Ishikawa (cell line): ENCODE measurements around the gene GLRX5.

Source experiments
- CEBPB ChIP-seq: IDR thresholded peaks from 2 replicates; pipeline ENCODE4 v1.6.1; 2012
- CREB1 ChIP-seq: IDR thresholded peaks from 2 replicates; pipeline ENCODE4 v1.6.1; 2012; ENCODE audit warnings: low read depth
- EGR1 ChIP-seq: IDR thresholded peaks from 2 replicates; pipeline ENCODE4 v1.6.1; 2012
- EP300 ChIP-seq: IDR thresholded peaks from 2 replicates; pipeline ENCODE4 v1.6.1; 2012; ENCODE audit warnings: borderline replicate concordance
- FOXM1 ChIP-seq: IDR thresholded peaks from 2 replicates; pipeline ENCODE4 v1.6.1; 2012; ENCODE audit warnings: low read depth, borderline replicate concordance
- NFIC ChIP-seq: IDR thresholded peaks from 2 replicates; pipeline ENCODE4 v1.6.1; 2012
- RAD21 ChIP-seq: IDR thresholded peaks from 2 replicates; pipeline ENCODE4 v1.6.1; 2012; ENCODE audit warnings: low read depth
- REST ChIP-seq: IDR thresholded peaks from 2 replicates; pipeline ENCODE4 v1.6.1; 2012; ENCODE audit warnings: low read depth, mild to moderate bottlenecking
- TAF1 ChIP-seq: IDR thresholded peaks from 2 replicates; pipeline ENCODE4 v1.6.1; 2012; ENCODE audit warnings: low read depth, mild to moderate bottlenecking
- TCF12 ChIP-seq: IDR thresholded peaks from 2 replicates; pipeline ENCODE4 v1.6.1; 2012; ENCODE audit warnings: low read depth
- TEAD4 ChIP-seq: IDR thresholded peaks from 2 replicates; pipeline ENCODE4 v1.6.1; 2012
- YY1 ChIP-seq: IDR thresholded peaks from 2 replicates; pipeline ENCODE4 v1.6.1; 2012; ENCODE audit warnings: low read depth
- ZBTB7A ChIP-seq: IDR thresholded peaks from 2 replicates; pipeline ENCODE4 v1.6.1; 2012; ENCODE audit warnings: low read depth
- TF ChIP-seq, protein P1 (sequence below): IDR thresholded peaks from 2 replicates; pipeline ENCODE4 v1.6.1; 2012
- TF ChIP-seq, protein P2 (sequence below): IDR thresholded peaks from 2 replicates; pipeline ENCODE4 v1.6.1; 2012

GLRX5 gene

DNA sequence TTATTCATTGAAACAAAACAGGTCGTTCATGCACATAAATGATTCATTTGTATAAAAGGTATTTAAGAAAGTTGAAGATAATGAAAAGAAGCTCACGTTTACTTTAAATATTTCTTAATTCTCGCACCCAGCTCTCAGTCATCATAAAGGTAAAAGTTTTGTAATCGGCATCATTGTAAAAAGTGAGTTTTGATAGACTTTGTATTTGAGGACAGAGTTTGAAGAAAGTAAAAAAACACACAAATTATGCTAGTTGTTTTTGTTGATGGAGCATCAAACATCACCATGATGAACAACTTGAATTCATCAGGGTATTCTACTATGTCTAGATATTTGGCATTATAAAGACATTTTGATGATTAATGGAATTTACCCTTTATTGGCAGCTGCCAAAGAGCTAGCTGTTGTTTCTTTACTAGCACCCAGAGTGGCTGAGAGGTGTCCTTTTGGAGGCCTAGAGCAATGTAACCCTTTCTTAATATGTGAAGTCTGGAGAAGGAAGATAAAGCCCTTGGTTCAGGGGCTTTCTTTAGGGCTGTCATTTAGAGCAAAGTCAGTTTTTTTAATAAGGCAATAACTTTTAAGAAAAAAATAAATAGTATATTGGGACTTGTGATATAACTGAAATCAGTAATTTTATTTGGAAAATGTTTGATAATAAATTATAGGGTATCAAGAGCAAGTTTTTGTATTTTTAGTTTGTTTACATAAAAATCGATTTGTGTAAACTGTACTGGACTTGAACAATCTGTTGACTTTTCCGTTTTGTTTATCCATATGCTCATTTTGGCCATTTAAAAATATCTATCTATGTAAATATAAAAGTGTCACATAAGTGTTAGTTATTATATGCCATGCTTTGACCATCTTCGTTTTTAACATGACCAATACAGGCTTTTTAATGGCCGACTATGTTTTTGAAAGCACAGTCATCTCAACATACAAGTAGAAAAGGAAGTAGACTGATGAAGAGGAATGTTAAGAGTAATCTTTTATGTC lies 7.4 kb downstream of the GLRX5 start:
- TF ChIP-seq, protein P1, sequence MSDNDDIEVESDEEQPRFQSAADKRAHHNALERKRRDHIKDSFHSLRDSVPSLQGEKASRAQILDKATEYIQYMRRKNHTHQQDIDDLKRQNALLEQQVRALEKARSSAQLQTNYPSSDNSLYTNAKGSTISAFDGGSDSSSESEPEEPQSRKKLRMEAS = no peak
- TF ChIP-seq, protein P2, sequence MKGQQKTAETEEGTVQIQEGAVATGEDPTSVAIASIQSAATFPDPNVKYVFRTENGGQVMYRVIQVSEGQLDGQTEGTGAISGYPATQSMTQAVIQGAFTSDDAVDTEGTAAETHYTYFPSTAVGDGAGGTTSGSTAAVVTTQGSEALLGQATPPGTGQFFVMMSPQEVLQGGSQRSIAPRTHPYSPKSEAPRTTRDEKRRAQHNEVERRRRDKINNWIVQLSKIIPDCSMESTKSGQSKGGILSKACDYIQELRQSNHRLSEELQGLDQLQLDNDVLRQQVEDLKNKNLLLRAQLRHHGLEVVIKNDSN = no peak
- TF ChIP-seq REST (no peak), CREB1 (no peak), NFIC (no peak), TAF1 (no peak), EP300 (no peak), EGR1 (no peak)

DNA sequence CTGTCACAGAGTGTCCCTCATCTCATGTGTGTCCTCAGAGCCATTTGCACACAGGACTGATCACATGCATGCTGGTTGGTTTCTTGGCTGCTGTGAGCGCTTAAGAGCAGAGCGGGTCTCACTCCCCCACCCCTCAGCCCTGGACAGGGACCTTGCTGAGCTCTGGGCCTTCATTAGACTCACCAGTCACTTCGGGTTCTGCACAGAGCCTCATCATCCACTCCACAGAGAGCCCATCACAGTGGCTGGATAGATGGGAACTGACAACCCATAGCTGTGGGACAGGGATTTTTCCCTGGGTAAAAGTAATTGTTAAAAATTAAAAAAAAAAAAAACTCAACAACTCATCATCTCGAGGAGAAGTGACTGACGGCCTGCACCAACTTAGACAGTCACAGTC lies 8.2 kb downstream of the GLRX5 start:
- no peak for TF ChIP-seq TCF12
- TF ChIP-seq, protein P1 = no peak
- TF ChIP-seq CEBPB = no peak
- TF ChIP-seq YY1 = no peak
- TF ChIP-seq, protein P2 = no peak
- TF ChIP-seq FOXM1 = no peak

DNA sequence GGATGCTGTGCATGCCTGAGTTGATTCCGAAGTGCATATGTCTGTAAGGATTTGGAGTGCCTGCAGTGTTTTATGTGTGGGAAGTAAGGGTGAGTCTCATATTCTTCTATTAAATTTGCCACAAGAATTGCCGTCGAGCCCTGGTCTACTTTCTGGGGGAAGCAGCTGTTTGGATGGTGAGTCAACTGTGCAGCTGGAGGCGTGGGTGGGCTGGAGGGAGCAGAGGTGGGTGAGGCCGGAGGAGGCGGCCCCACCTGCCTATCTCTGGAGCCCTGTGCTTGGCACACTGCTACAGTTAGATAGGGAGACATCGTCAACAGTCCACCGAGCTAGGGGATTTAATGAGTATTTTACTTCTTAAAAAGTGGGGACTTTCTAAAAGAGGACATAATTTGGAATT lies 9.7 kb downstream of the GLRX5 start:
- TF ChIP-seq EP300 = no peak
- no peak for TF ChIP-seq TCF12
- TF ChIP-seq RAD21 = no peak
- no peak for TF ChIP-seq TEAD4
- TF ChIP-seq, protein P1 = no peak
- no peak for TF ChIP-seq YY1
- TF ChIP-seq, protein P2 = no peak
- TF ChIP-seq TAF1 = no peak
- no peak for TF ChIP-seq FOXM1
- TF ChIP-seq NFIC = no peak
- TF ChIP-seq REST = no peak
- TF ChIP-seq CEBPB = no peak
- TF ChIP-seq ZBTB7A = no peak
- no peak for TF ChIP-seq CREB1

DNA sequence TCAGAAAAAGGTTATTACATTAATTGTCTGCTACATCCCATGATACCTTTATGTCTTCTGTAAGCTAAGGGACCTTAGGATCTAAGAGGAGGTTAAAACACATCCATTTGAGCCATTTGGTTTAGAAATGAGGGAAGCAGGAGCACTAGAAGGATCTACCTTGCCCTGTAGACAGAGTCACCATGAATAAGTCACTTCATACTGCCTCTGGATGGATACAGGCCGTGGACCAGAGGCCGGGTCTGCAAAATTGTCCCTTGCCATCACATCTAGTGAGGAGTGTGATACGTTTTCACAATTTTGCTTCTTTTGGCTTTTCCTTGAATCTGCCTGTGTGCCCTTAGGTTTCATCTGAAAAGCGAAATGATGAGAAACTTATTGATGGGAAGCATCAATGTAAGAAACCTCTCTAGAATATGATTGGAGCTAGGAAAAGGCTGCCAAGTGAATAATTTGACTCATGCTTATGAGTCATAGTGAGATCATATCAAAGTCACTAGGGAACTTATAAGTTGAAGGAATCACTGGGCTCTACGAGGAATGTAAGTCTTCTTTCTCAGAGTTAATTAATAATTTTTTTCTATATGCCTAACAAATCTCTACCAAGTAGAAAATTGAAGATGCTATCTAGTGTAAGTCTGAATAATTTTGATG lies 10.8 kb downstream of the GLRX5 start:
- TF ChIP-seq TCF12 (no peak), NFIC (no peak), FOXM1 (no peak), RAD21 (no peak), CREB1 (no peak), TEAD4 (no peak), EP300 (no peak), REST (no peak), CEBPB (no peak), EGR1 (no peak), YY1 (no peak), TAF1 (no peak)
- TF ChIP-seq, protein P1 = no peak
- TF ChIP-seq, protein P2 = no peak
